Activated CD8-positive, alpha-beta memory T cell treated with anti-CD3 and anti-CD28 coated beads for 1 hour (primary cell): Measurements from ENCODE around the gene KLHL29.

Source experiments
- DNase-seq, 2 donors: peaks; one replicate each; pipeline ENCODE4 v3.0.0-alpha.2; 2020; ENCODE audit warnings: low read depth in 1 of 2; ENCODE audit errors: extremely low read depth in 1 of 2

Gene KLHL29

DNA sequence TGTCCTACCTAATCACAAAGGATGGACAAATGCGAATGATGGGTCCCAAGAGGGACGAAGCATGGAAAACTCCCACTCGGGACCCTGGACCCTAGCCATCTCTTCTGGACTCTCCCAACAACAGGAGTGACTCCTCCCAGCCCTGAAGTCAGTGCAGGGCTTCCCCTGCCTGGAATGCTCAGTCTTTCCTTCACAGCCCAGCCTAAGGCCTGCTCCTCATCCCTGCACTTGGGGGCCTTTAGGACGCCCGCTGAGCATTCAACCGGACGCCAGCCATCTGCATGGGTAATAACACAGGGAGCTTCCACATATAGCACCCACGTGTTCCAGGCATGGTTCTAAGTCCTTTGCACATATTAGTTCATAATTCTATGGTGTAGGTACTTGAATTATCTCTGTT is 237.5 kb downstream of the KLHL29 start:
- no peak for DNase-seq

DNA sequence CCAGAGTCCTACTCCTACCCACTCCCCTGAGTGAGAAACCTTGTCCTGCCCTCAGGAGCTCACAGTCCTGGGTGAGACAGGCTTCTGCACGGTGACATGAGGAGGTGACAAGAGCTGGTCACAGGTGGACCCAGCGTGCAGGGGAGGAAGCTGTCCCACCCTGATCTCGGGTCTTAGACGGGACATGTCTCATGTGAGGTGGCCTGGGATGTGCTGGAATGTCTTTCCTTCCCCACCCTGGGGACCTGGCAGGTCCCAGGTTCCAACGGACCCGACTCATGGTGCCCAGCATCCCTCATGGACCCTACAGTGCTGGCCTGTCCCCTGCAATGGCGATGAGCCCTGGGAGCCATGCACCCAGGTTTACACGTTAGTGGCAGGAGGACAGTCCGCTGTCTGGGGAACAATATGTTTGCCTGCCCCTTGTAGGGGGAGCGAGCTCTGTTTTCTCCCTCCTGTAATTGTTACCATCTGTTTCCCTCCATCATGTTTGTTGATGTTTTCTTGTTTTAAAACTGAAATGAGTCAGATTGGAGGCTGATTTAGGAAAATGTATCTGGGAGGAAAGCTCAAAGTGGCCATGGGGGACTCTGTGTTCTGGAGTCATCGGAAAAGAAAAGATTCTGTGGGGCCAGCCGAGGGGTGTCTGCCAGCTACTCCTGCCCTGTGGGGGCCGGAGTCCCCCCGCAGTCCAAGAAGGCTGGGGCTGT is 238.1 kb downstream of the KLHL29 start:
- no peak for DNase-seq

DNA sequence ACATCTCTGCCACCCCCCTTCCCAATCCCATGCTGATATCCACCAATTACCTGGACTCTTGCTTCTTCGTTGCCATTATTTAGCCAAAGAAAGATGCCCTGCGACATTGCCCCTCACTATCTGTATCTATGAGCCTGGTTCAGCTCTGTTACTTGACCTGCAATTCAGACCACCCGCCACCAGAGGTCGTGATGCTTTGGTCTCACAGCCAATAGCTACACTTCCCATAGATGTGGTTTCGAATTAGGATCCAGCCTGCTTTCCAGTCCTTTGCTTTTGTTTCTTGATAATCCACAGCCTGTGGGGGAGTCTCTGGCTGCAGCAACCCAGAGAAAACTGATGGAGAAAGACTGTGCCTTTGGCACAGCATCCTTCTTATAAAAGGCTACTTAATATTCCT is 239.4 kb downstream of the KLHL29 start:
- no peak for DNase-seq

DNA sequence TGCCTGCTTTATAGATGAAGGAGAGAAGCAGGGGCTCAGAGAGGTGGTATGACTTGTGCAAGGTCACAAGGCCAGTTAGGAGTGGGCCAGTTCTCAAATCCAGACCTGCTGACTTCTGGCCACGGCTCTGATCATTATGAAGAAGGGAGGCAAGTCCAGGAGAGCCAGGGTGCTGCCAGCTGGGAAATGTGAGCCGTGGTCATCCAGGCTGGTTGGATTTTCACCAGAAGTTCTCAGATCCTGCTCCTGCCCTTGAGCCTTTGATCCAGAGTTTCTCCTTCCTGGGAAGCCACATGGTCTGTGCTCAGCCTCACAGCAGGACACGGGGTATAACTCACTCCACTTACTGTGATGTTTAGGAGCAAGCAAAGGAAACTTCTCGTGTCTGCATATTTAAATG is 239.9 kb downstream of the KLHL29 start:
- DNase-seq = no peak

DNA sequence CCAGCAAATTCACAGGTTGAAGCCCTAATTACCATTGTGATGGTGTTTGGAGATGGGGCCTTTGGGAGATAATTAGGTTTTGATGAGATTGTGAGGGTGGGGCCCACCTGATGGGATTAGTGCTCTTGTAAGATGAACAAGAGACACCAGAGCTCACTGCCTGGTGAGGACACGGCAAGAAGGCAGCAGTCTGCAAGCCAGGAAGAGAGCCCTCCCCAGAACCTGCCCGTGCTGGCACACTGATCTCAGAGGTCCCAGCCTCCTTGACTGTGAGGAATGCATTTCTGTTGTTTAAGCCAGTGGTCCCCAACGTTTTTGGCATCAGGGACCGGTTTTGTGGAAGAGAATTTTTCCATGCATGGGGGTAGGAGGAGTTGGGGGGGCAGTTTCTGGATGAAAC is 240.7 kb downstream of the KLHL29 start:
- no peak for DNase-seq

DNA sequence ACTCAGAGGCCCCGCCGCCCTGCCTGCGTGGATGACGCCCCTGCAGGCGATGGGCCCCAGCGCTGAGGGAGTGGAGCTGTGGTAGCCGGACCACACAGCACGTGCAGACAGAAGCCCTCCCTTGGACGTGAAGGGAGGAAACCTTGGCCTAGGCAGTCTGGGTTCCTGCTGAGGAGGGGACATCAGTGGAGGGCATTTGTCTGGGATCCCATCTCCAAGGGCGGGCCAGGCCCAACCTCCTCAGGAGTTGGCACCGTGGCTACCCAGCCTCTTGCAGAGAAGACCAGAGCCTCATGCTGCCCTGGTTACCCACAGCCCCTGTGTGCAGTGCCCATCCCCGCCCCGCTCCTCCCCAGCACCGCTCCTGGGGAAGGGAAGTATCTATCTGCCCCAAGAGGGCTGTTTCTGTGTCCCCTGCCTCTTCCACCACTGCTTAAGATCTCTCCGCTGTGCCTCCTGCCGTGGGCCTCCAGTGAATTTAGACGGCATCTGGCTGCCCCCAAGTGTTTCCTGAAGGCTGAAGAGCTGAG is 241.8 kb downstream of the KLHL29 start:
- DNase-seq = no peak

DNA sequence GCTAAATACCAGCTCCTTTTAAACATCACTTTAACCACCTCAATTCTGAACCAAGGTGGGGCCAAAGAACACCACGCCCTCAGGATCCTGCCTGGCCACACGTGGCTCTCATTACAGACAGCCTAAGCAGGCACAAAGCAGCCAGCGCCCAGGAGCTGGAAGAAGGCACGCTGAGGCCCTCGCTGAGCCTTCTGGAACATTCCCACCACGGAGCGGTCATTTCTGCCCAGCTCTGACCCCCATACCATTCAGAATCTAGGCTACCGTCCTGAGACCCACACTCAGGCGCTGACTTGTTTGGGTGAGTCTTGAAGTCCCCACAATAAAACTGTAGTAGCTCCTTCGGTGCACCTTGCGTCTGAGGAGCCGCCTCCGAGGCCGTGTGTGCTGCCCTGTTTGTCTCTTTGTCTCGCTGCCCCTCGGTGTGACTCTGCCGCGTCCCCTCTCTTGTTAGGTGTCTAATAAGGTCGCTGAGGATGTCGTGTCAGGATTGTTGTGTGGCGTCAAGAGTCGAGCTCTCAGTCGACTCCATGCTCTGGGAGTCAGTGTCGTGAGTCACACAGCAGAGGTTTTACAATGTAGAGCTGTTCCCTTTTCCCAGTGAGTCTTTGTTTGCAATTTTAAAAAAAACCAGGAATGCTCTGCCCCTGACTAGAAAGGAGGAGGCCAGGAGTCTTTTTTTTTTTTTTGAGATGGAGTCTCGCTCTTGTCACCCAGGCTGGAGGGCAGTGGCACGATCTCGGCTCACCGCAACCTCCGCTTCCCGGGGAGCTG is 242.4 kb downstream of the KLHL29 start:
- no peak for DNase-seq

DNA sequence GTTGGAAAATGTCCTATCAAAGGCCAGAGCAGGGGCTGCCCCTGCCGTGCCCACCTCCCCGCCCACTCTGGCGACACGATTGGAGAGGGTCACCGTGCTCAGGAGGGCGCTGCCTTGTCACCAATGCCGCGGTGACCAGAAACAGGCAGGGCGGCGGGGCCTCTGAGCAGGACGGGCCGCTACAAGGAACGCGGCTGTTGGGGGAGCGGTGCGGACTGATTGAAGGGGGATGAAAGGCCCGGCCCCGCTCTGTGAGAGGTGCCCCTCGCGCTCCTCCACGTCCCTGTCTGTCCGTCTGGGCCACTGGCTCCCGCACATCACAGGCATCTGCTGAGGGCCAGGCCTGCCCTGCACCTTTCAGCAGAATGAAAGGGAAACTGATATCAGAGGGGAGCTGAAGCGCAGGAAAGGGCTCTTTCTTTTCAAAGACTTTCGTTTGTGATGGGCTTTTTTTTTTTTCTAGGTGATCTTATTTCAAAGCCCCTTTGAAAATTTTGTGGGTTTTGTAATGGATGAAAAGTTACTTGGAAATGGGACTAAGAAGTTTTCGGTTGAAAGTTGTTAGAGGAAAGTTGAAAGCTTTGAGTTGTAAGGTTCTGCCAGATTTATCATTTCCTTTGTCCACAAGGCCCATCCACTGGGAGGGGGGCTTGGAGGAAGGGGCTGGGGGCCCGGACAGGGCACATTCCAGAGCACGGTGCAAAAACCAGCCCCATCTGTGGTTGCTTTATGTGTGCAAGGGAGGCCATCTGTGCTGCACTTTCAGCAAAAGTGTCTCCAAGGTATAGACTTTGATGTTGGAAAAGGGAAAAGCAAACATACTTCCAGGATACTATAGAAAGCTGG is 244.2 kb downstream of the KLHL29 start:
- no peak for DNase-seq

DNA sequence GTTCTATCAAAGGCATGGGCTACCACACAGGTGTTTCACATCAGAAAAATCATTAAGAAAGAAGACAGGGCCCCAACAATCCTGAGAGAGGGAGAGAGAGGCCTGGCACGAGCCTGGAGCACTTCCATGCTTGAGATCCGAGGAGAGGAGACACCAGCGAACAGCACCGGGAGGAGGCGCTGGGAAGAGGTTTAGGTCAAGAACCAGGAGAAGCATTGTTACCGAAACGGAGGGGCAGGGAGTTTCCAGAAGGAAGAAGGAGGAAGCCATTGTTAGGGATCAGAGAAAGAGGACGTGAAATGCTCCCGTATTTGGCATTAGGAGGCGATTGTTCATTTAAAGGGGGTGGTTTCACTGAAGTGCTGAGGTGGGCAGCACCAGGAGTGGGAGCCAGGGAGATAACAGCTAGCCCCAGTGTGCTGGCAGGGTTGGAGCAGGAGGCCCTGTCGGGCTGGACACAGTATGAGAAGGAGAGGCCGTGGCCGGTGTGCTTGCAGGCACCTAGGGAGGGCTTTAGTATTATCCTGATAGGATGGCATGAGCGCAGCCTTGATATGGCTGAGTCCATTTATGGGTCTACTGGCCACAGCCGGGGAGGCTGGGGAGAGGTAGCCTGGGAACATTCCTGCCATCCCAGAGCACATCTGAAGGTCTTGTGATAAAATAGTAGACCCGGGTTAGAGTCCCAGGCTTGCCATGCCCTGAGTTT is 244.9 kb downstream of the KLHL29 start:
- DNase-seq = no peak

DNA sequence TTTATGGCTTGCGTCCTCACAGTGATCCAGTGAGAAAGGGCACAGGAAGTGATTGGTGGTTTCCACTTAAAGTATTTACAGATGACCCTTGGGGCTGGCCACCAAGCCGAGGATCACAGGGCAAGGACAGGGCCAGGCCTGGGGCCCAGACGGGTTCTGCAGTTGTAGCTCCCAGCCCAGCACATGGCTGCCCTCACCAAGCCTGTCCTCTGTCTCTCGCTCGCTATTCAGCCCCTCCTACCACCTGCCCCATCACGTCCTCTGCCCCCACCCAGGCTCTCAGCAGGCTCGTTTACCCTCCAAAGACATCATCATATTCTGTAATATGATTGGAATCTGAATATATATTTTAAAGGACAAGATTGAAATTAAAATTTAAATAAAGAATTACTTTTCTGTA is 246.0 kb downstream of the KLHL29 start:
- DNase-seq = no peak

DNA sequence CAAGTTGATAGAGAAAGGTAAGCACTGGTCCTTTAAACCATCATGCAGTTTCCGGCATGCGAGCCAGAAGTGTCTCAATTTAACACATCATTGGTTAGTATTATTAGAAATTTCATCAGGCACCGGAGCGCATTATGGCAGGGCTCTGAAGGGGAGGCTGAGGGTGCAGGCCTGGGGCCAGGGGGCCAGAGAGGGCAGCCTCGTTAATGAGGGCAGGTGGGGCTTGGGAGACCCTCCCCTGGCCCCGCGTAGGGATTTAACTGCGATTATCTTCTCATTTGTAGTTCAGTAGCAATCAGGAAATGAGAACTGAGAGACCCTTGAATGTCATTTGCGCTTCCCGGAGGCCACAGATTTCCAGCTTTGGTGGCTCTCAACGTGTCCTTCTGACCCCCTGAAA is 246.4 kb downstream of the KLHL29 start:
- DNase-seq = no peak

DNA sequence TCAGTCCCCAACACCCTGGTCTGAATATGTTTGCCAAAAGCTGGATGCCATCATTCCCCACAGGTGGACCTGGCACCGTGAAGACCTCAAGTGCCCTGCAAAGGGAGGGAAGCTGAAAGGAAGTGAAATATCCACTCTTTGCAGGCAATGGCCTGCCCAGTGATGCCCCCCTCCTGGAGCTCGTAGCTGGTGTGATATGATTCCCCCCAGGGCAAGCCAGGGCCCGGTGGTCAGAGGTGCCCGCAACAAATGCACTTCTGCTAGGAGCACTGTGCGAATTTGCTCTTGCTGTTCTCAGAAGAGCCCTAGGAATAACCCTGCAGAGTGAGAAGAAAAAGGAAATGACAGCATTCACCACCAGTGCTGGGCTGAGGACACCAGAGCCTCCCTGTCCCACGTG is 247.4 kb downstream of the KLHL29 start:
- no peak for DNase-seq

DNA sequence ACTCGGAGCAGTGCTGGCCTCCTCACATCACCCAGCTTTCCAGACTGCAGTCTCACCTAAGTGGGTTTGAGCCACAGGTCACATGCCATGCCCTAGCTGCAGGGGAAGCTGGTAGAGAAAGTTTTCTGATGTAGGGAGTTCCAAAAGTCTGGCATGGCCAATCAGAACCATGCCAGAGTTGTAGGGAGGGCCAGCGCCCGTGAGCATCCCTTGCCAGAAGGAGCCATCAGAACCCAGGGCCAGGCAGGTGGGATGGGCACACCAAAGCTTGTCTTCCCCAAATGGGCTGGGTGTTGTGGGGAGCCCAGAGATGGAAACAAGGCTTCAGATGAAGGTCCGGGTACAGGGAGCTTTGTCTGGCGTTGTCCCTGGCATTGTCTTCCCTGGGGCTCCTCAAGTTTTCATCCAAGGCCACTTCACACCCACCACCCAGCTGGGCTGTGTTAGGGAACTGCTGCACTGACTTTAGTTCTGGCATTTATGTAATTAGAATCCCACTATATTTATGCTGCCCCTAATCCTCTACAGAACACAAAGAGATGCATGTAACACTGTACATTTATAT is 247.9 kb downstream of the KLHL29 start:
- DNase-seq = no peak

DNA sequence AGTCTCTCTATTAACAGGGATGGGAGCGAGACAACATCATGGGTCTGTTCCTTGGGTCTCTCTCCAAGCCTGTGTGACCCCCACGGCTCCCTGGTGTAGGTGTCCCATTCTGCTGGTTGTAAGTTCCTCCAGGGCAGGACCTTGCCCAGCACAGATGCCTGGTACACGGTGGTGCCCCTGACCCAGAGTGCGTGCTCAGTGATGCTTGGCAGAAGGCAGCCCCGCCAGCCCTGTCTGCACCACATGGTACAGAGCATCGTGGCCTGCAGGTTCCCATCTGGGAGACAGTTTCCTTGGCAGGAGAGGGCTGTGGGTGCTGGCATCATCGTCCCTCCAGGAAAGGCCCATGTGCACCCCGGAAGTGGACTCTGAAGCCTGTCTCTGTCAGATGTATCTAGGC is 249.0 kb downstream of the KLHL29 start:
- no peak for DNase-seq

DNA sequence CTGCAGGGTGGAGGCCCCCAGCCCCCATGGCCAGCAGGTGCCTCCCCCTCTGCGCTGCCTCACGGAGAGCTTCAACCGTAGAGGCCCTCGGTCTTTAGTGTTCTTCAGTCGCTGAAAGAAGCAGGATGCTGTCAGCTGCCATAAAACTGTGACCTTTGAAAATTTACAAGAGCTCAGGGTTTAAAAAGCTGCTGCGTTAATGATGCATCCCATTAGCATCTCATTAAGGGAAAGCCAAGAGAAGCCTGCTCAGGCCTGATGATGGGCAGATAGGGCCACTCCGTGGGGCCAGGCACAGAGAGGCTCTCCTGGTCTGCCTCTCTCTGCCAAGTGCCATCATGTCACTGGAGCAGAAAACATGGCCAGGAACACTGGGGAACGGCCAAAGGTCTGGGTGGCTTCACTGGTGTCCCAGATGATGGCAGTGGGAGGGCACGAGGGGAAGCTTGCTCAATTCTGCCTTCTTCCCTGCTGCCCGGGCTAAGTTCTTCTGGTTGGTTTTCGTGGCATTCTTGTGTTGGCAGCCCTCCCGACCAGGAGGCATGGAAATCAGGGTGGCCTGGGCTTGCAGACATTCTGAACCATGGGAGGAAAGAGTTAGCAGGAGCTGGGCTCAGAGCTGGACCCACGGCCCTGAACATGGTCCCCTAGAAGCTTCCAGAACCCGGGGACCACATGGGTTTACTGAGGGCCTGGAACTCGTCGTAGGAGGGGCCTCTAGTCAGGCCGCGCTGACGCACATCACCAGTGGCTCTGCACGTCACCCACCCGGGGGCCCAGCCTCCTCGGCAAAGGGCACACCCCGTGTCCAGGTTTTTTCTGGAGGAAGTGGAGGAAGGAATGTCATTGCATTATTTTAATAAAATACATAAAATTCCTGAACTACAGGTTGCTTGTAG is 250.7 kb downstream of the KLHL29 start:
- DNase-seq = no peak

DNA sequence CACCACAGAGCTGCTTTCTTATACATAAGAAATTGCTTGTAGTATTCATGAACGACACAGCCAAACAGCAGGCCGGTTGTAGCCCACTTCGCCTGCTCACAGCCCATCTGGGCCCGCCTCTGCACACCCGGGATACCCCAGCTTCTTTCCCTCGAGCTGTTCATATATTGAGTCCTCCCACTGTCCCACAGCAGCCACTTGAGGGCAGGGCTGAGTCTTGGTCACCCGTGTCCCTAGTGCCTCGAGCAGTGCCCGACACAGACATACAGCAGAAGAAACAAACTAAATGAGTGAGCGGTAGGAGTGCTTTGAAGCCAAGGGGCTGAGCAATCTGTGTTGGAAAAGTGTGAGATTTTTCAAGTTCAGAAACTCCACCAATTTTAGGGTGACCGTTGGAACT is 251.4 kb downstream of the KLHL29 start:
- DNase-seq = no peak

DNA sequence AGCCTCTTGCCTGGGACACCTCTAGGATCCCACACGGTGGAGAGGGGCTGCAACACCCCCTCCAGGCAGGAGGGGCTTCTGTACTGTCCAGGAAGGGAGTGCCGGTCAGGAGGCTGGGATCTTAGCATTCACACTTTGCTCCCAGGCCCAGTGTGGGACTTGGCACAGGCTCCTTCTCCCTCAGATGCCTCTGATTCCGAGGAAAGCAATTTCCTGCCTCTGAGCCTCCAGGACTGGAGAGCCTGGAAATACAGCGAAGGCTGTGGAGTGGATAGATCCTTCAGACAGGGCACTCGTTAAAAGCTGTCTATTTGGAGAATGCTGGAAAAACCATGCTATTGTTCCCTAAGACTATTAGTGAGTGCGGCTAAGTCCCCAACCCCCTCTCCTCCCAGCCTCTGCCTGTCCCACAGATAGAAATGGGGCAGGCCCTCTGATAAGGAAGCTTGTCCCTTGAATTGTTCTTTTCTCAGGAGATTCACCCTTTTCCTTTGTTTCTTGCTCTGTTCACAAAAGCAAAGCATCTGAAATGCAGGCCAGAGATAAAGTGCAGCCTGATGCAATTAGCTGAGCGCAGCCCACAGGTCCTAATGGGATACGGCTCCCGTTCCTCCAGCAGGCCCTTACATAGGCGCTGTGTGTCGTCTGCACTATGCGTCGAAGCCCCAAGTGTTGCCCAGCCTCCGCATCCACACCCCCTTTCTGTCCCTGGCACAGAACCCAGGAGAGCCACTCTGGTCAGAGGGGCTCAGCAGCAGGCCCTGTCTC is 252.2 kb downstream of the KLHL29 start:
- DNase-seq = no peak

DNA sequence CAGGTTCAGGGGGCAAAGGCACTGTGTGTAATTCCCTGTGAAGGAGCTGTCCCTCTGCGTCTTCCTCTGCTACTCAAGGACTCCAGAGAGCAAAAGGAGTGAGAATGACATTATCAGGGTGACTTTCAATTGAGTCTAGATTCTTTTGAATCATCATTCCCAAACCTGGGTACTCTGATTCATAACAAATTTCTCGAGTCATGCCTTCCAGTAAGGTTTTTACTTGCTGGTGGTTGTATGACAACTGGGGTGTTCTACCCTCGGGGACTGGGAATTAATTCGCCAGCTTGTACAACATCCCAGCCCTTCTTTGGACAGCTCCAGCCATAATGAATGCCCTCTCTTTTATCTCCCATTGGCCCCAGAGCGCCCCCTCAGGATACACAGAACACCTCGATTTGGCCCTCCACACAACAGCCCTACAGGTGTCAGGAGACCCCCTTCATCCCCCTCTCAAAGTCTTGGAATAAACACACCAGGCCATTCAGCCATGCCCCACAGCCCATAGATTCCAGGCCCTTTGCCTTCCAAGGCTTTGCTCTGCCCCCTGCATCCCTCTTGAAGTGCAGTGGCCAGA is 254.5 kb downstream of the KLHL29 start:
- DNase-seq = no peak
